GM12891 (cell line): ENCODE results near the gene MIA3.

Source experiments
- POLR2A ChIP-seq: IDR thresholded peaks from 2 replicates; pipeline ENCODE4 v1.6.1; 2011; ENCODE audit warnings: low read depth, low read length, control low read depth
- POLR2AphosphoS5 ChIP-seq: IDR thresholded peaks from 2 replicates; pipeline ENCODE4 v1.6.1; 2011; ENCODE audit warnings: low read depth, low read length, control low read depth
- POU2F2 ChIP-seq: IDR thresholded peaks from 2 replicates; pipeline ENCODE4 v1.6.1; 2011; ENCODE audit warnings: low read depth, mild to moderate bottlenecking, control low read depth, low read length, moderate library complexity
- SPI1 ChIP-seq: IDR thresholded peaks from 2 replicates; pipeline ENCODE4 v1.6.1; 2011; ENCODE audit warnings: low read depth, low read length, control low read depth
- TAF1 ChIP-seq: IDR thresholded peaks from 2 replicates; pipeline ENCODE4 v1.6.1; 2011; ENCODE audit warnings: low read depth, low read length, control low read depth

- TF ChIP-seq POLR2A (no peak), POLR2AphosphoS5 (no peak), TAF1 (no peak), SPI1 (no peak), POU2F2 (no peak)
Observed at GRCh38 chr1:222620566-222620965, 2.7 kb downstream of the MIA3 start.
